Cardiac muscle cell (in vitro differentiated cells and primary cell): ENCODE measurements around the gene MMP24OS. TPM values are rescaled to one million over a fixed set of nuclear protein-coding genes. Genes with fewer than 3 reads are reported as not detected.

Experiments
- DNase-seq, 2 donors: peaks; one replicate each; pipeline versions ENCODE4 v3.0.0 to v3.0.0-alpha.2; 2010 to 2017; ENCODE audit warnings: low read depth in 1 of 2, low spot score in 1 of 2
- H3K27ac ChIP-seq: fragments of 200-600 bp; sonication (generic); 2 replicates; pipeline ENCODE4 v1.5.1; 2016
- H3K27me3 ChIP-seq: fragments of 200-600 bp; sonication (generic); 2 replicates; pipeline ENCODE4 v1.6.0; 2016; ENCODE audit warnings: control low read depth
- H3K36me3 ChIP-seq: fragments of 200-600 bp; sonication (generic); 2 replicates; pipeline ENCODE4 v1.5.1; 2016; ENCODE audit warnings: control low read depth
- H3K4me1 ChIP-seq: fragments of 200-600 bp; sonication (generic); 2 replicates; pipeline ENCODE4 v1.8.1; 2017; ENCODE audit warnings: low read depth, mild to moderate bottlenecking, mixed run types
- H3K4me3 ChIP-seq: fragments of 200-600 bp; sonication (generic); 2 replicates; pipeline ENCODE4 v1.5.1; 2016; ENCODE audit warnings: mild to moderate bottlenecking
- H3K9me3 ChIP-seq: fragments of 200-600 bp; sonication (generic); 2 replicates; pipeline ENCODE4 v1.5.1; 2017; ENCODE audit warnings: low read depth, mild to moderate bottlenecking, control low read depth
- polyA plus RNA-seq: library from polyadenylated mRNA; unstranded; fragments of >200 nt; fragmentation: Nextera tagmentation; extraction: Ambion mirVana; gene quantifications from 2 replicates; pipeline ENCODE4 v1.2.1, GENCODE V29; 2016
- total RNA-seq: library from RNA; depleted of rRNA; stranded (reverse); fragments of >200 nt; gene quantifications from 2 replicates; pipeline ENCODE4 v1.2.3, GENCODE V29; 2016
- TF ChIP-seq, protein P1 (sequence below): IDR thresholded peaks from 2 replicates; pipeline ENCODE4 v1.5.1; 2012; ENCODE audit warnings: low read depth, mild to moderate bottlenecking, low read length

Gene MMP24OS
- total RNA-seq (29.4 and 34.9 TPM in 2 replicates), polyA plus RNA-seq (42.5 and 61.4 TPM in 2 replicates)

DNA sequence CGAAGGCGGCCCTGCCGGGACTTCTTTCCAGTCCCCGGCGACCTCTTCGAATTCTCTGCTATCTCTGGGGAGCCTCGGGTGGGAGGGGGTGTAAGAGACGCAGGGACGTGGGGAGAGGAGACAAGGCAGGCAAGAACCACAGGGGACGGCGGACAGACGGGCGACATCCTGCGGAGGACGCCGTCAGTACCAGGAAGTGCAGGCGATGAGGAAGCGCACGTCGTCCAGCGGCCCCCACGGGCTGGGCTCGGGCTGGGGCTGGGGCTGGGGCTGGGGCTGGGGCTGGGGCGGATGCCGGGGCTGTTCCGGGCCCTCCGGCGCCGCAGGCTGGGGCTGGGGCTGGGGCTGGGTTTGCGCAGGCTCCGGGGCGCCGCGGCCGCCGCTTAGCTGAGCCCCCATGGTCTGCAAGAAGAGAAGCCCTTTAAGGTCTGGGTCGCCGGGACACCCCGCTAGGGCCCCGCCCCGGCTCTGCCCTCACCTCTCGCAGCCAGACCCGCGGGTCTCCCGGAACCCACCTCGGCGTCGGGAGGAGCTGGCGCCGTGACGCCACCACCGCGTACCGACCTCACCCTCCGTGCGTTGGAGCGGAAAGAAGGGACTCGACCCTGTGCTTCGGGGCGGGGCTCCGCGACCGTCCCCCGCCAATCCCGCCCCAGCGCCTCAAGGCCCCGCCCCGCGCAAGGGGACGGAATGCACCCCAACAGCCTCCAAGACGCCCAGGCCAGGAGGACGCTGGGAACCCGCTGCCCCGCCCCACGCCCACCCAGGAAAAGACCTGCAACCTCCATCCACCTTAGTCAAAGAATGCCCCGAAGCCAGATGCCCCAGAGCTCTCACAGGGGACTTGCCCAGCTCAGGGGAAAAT lies at the start of gene MMP24OS:
TSS of gene MMP24OS (minus strand) at position 592 of the 865 bp plus-strand sequence. CDS start at position 399, 193 bp downstream.
- Histone ChIP-seq H3K27me3 (no peaks in the 10 kb centered on the region), H3K9me3 (no peaks in the 10 kb centered on the region), H3K27ac (peak within 1 kb of the TSS; percentile 91), H3K36me3 (peaks cover 16% of the 10 kb centered on the region), H3K4me3 (peak within 1 kb of the TSS; percentile 70), H3K4me1 (peaks cover 6% of the 10 kb centered on the region)
- peak; percentile 92 to 96 for DNase-seq
- TF ChIP-seq, protein P1, sequence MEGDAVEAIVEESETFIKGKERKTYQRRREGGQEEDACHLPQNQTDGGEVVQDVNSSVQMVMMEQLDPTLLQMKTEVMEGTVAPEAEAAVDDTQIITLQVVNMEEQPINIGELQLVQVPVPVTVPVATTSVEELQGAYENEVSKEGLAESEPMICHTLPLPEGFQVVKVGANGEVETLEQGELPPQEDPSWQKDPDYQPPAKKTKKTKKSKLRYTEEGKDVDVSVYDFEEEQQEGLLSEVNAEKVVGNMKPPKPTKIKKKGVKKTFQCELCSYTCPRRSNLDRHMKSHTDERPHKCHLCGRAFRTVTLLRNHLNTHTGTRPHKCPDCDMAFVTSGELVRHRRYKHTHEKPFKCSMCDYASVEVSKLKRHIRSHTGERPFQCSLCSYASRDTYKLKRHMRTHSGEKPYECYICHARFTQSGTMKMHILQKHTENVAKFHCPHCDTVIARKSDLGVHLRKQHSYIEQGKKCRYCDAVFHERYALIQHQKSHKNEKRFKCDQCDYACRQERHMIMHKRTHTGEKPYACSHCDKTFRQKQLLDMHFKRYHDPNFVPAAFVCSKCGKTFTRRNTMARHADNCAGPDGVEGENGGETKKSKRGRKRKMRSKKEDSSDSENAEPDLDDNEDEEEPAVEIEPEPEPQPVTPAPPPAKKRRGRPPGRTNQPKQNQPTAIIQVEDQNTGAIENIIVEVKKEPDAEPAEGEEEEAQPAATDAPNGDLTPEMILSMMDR: no peak

GRCh38 chr20:35327074-35327976 lies 49.4 kb upstream of the MMP24OS start:
- Histone ChIP-seq H3K4me3 (no peak overlapping the region), H3K4me1 (peaks cover 5% of the 10 kb centered on the region), H3K27ac (peak overlapping the region; percentile 40), H3K36me3 (no peaks in the 10 kb centered on the region), H3K27me3 (no peaks in the 10 kb centered on the region), H3K9me3 (no peaks in the 10 kb centered on the region)
- TF ChIP-seq, protein P1: no peak
- DNase-seq: peak in 1 of 2 donors; percentile 34

- Histone ChIP-seq H3K27ac (no peak overlapping the region), H3K4me3 (no peak overlapping the region), H3K9me3 (no peaks in the 10 kb centered on the region), H3K36me3 (no peaks in the 10 kb centered on the region), H3K4me1 (peaks cover 5% of the 10 kb centered on the region), H3K27me3 (no peaks in the 10 kb centered on the region)
- DNase-seq: no peak
- TF ChIP-seq, protein P1: no peak
Observed at GRCh38 chr20:35326740-35327073, 48.8 kb upstream of the MMP24OS start.

DNA sequence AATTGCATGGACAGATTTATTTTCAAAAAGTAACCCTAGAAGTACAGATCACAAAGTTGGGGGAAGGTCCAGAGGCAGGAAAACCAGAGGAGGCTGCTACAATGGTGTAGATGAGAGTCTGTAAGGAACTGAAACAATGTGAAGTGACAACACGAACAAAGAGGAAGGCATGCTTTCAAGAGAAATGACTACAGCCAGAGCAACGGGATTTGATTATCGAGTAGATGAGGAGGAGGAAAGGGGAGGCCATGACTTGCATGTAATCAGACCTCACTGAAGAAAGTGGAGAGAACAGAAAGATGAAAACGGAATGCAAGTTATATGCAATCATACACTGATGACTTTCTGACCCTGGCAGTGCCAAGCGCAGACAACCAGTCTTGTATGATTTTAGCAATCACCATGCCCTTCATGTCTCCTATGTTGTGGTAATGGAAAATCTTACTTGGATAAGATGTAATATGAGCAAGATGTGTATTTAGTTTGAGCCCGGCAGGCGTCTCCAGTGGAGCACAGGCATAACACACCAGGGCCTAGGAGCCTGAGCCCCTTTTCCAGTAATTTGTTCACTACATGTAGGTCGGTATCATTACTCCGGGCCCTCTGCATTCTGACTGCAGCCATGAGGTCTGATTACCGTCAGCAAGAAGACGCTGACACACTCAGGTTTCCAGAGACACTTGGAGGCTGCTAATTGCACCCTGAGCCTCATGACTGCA lies 48.3 kb upstream of the MMP24OS start:
- Histone ChIP-seq H3K4me1 (peaks cover 5% of the 10 kb centered on the region), H3K27ac (no peak overlapping the region), H3K27me3 (no peaks in the 10 kb centered on the region), H3K36me3 (no peaks in the 10 kb centered on the region), H3K9me3 (no peaks in the 10 kb centered on the region), H3K4me3 (no peak overlapping the region)
- DNase-seq: no peak
- TF ChIP-seq, protein P1: no peak

DNA sequence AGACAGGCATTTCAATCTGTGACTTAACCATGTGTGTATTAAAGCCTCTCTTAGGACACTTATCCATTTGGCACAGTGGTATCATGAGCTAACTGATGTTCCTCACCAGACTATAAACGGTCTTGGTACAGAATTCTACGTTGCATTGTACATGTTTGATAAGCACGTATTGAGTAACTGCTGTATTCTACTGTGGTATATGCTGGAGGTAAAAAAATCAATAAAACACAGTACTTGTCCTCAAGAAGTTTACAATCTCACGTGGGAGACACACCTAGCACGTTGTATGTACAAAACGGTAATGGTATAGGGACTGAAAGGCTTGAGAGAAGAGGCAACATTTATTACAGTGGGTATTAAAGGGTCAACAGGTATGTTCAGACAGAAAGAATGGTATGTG lies 47.5 kb upstream of the MMP24OS start:
- Histone ChIP-seq H3K9me3 (no peaks in the 10 kb centered on the region), H3K4me3 (no peak overlapping the region), H3K27ac (no peak overlapping the region), H3K4me1 (peaks cover 5% of the 10 kb centered on the region), H3K36me3 (no peaks in the 10 kb centered on the region), H3K27me3 (no peaks in the 10 kb centered on the region)
- DNase-seq: no peak
- TF ChIP-seq, protein P1: no peak
